ENCODE data around the gene CALD1.

Gene CALD1

GRCh38 chr7:134826105-134826504 is 46.7 kb downstream of the CALD1 start:
- Histone ChIP-seq H3K36me3 (ENCODE audit: control insufficient read depth, insufficient read depth, low read length) (peaks cover 25% of the 10 kb centered on the region), H3K4me3 (ENCODE audit: extremely low read depth, insufficient read depth, low read length, poor library complexity, severe bottlenecking) (no peak overlapping the region), H3K27ac (ENCODE audit: low read depth, low read length, severe bottlenecking) (no peak overlapping the region), H3K9me3 (ENCODE audit: control insufficient read depth, low read length) (no peaks in the 10 kb centered on the region), H3K4me1 (ENCODE audit: control insufficient read depth, insufficient read depth, low read length, poor library complexity, severe bottlenecking) (peaks cover 25% of the 10 kb centered on the region)
- WGBS, 2 experiments (ENCODE audit: insufficient coverage in 2 of 2) = 72 to 74% methylated on average over 3 to 4 of the region's 4 CpGs

- Histone ChIP-seq H3K4me1 (ENCODE audit: control insufficient read depth, insufficient read depth, low read length, poor library complexity, severe bottlenecking) (peaks cover 32% of the 10 kb centered on the region), H3K36me3 (ENCODE audit: control insufficient read depth, insufficient read depth, low read length) (peaks cover 31% of the 10 kb centered on the region), H3K4me3 (ENCODE audit: extremely low read depth, insufficient read depth, low read length, poor library complexity, severe bottlenecking) (no peak overlapping the region), H3K27ac (ENCODE audit: low read depth, low read length, severe bottlenecking) (no peak overlapping the region), H3K9me3 (ENCODE audit: control insufficient read depth, low read length) (no peaks in the 10 kb centered on the region)
- 96 to 100% methylated on average over 2 of the region's 4 CpGs for WGBS, 2 experiments (ENCODE audit: insufficient coverage in 2 of 2)
Observed at GRCh38 chr7:134827436-134827835, 48.0 kb downstream of the CALD1 start.

- WGBS, 2 experiments (ENCODE audit: insufficient coverage in 2 of 2) = 96% methylated on average over 3 of the region's 3 CpGs; no CpG with 5 or more reads in 1 of the 2 experiments
- peaks cover 33% of the 10 kb centered on the region for H3K36me3 ChIP-seq (ENCODE audit: control insufficient read depth, insufficient read depth, low read length)
- H3K27ac ChIP-seq (ENCODE audit: low read depth, low read length, severe bottlenecking) = no peak overlapping the region
- no peak overlapping the region for H3K4me3 ChIP-seq (ENCODE audit: extremely low read depth, insufficient read depth, low read length, poor library complexity, severe bottlenecking)
- peaks cover 33% of the 10 kb centered on the region for H3K4me1 ChIP-seq (ENCODE audit: control insufficient read depth, insufficient read depth, low read length, poor library complexity, severe bottlenecking)
- no peaks in the 10 kb centered on the region for H3K9me3 ChIP-seq (ENCODE audit: control insufficient read depth, low read length)
Observed at GRCh38 chr7:134827889-134828288, 48.5 kb downstream of the CALD1 start.

- Histone ChIP-seq H3K4me3 (ENCODE audit: extremely low read depth, insufficient read depth, low read length, poor library complexity, severe bottlenecking) (no peak overlapping the region), H3K27ac (ENCODE audit: low read depth, low read length, severe bottlenecking) (no peak overlapping the region), H3K36me3 (ENCODE audit: control insufficient read depth, insufficient read depth, low read length) (peaks cover 30% of the 10 kb centered on the region), H3K9me3 (ENCODE audit: control insufficient read depth, low read length) (no peaks in the 10 kb centered on the region), H3K4me1 (ENCODE audit: control insufficient read depth, insufficient read depth, low read length, poor library complexity, severe bottlenecking) (peaks cover 37% of the 10 kb centered on the region)
- WGBS, 2 experiments (ENCODE audit: insufficient coverage in 2 of 2) = 83 to 92% methylated on average over 2 of the region's 2 CpGs
Observed at GRCh38 chr7:134828361-134828760, 48.9 kb downstream of the CALD1 start.

GRCh38 chr7:134829380-134829986 is 50.0 kb downstream of the CALD1 start:
- no peak overlapping the region for H3K27ac ChIP-seq (ENCODE audit: low read depth, low read length, severe bottlenecking)
- peaks cover 30% of the 10 kb centered on the region for H3K36me3 ChIP-seq (ENCODE audit: control insufficient read depth, insufficient read depth, low read length)
- 95 to 98% methylated on average over 3 of the region's 3 CpGs for WGBS, 2 experiments (ENCODE audit: insufficient coverage in 2 of 2)
- no peaks in the 10 kb centered on the region for H3K9me3 ChIP-seq (ENCODE audit: control insufficient read depth, low read length)
- H3K4me3 ChIP-seq (ENCODE audit: extremely low read depth, insufficient read depth, low read length, poor library complexity, severe bottlenecking) = no peak overlapping the region
- H3K4me1 ChIP-seq (ENCODE audit: control insufficient read depth, insufficient read depth, low read length, poor library complexity, severe bottlenecking) = peaks cover 48% of the 10 kb centered on the region

- no peaks in the 10 kb centered on the region for H3K9me3 ChIP-seq (ENCODE audit: control insufficient read depth, low read length)
- 93 to 94% methylated on average over 8 to 14 of the region's 15 CpGs for WGBS, 2 experiments (ENCODE audit: insufficient coverage in 2 of 2)
- H3K36me3 ChIP-seq (ENCODE audit: control insufficient read depth, insufficient read depth, low read length) = peaks cover 38% of the 10 kb centered on the region
- H3K27ac ChIP-seq (ENCODE audit: low read depth, low read length, severe bottlenecking) = peak overlapping the region; percentile 20
- H3K4me1 ChIP-seq (ENCODE audit: control insufficient read depth, insufficient read depth, low read length, poor library complexity, severe bottlenecking) = peaks cover 45% of the 10 kb centered on the region
- no peak overlapping the region for H3K4me3 ChIP-seq (ENCODE audit: extremely low read depth, insufficient read depth, low read length, poor library complexity, severe bottlenecking)
Observed at GRCh38 chr7:134831862-134832261, 52.4 kb downstream of the CALD1 start.

GRCh38 chr7:134832367-134832766 is 52.9 kb downstream of the CALD1 start:
- Histone ChIP-seq H3K9me3 (ENCODE audit: control insufficient read depth, low read length) (no peaks in the 10 kb centered on the region), H3K27ac (ENCODE audit: low read depth, low read length, severe bottlenecking) (no peak overlapping the region)
- WGBS, 2 experiments (ENCODE audit: insufficient coverage in 2 of 2) = 100% methylated on average over 1 to 3 of the region's 3 CpGs

GRCh38 chr7:134834689-134835462 is 55.4 kb downstream of the CALD1 start:
- H3K4me1 ChIP-seq (ENCODE audit: control insufficient read depth, insufficient read depth, low read length, poor library complexity, severe bottlenecking) = peaks cover 41% of the 10 kb centered on the region
- 78 to 79% methylated on average over 2 of the region's 3 CpGs for WGBS, 2 experiments (ENCODE audit: insufficient coverage in 2 of 2)
- no peaks in the 10 kb centered on the region for H3K9me3 ChIP-seq (ENCODE audit: control insufficient read depth, low read length)
- H3K36me3 ChIP-seq (ENCODE audit: control insufficient read depth, insufficient read depth, low read length) = peaks cover 49% of the 10 kb centered on the region
- H3K27ac ChIP-seq (ENCODE audit: low read depth, low read length, severe bottlenecking) = peak overlapping the region; percentile 99
- H3K4me3 ChIP-seq (ENCODE audit: extremely low read depth, insufficient read depth, low read length, poor library complexity, severe bottlenecking) = no peak overlapping the region

More at GRCh38 chr7:134832367-134832766, 52.9 kb downstream of the CALD1 start:
- Histone ChIP-seq H3K4me1 (ENCODE audit: control insufficient read depth, insufficient read depth, low read length, poor library complexity, severe bottlenecking) (peaks cover 45% of the 10 kb centered on the region), H3K36me3 (ENCODE audit: control insufficient read depth, insufficient read depth, low read length) (peaks cover 38% of the 10 kb centered on the region), H3K4me3 (ENCODE audit: extremely low read depth, insufficient read depth, low read length, poor library complexity, severe bottlenecking) (no peak overlapping the region)

- WGBS, 2 experiments (ENCODE audit: insufficient coverage in 2 of 2) = 100% methylated on average over 3 of the region's 4 CpGs; no CpG with 5 or more reads in 1 of the 2 experiments
- H3K4me1 ChIP-seq (ENCODE audit: control insufficient read depth, insufficient read depth, low read length, poor library complexity, severe bottlenecking) = peaks cover 39% of the 10 kb centered on the region
- H3K9me3 ChIP-seq (ENCODE audit: control insufficient read depth, low read length) = no peaks in the 10 kb centered on the region
- peak overlapping the region; percentile 99 for H3K27ac ChIP-seq (ENCODE audit: low read depth, low read length, severe bottlenecking)
- peaks cover 52% of the 10 kb centered on the region for H3K36me3 ChIP-seq (ENCODE audit: control insufficient read depth, insufficient read depth, low read length)
- no peak overlapping the region for H3K4me3 ChIP-seq (ENCODE audit: extremely low read depth, insufficient read depth, low read length, poor library complexity, severe bottlenecking)
Observed at GRCh38 chr7:134835463-134835823, 56.0 kb downstream of the CALD1 start.

GRCh38 chr7:134836447-134836846 is 57.0 kb downstream of the CALD1 start:
- Histone ChIP-seq H3K4me3 (ENCODE audit: extremely low read depth, insufficient read depth, low read length, poor library complexity, severe bottlenecking) (no peak overlapping the region), H3K27ac (ENCODE audit: low read depth, low read length, severe bottlenecking) (no peak overlapping the region)
- WGBS, 2 experiments (ENCODE audit: insufficient coverage in 2 of 2) = 91 to 99% methylated on average over 4 to 5 of the region's 6 CpGs

GRCh38 chr7:134839298-134839697 is 59.9 kb downstream of the CALD1 start:
- H3K4me3 ChIP-seq (ENCODE audit: extremely low read depth, insufficient read depth, low read length, poor library complexity, severe bottlenecking) = no peak overlapping the region
- peaks cover 62% of the 10 kb centered on the region for H3K36me3 ChIP-seq (ENCODE audit: control insufficient read depth, insufficient read depth, low read length)
- peaks cover 12% of the 10 kb centered on the region for H3K4me1 ChIP-seq (ENCODE audit: control insufficient read depth, insufficient read depth, low read length, poor library complexity, severe bottlenecking)
- no peaks in the 10 kb centered on the region for H3K9me3 ChIP-seq (ENCODE audit: control insufficient read depth, low read length)
- no peak overlapping the region for H3K27ac ChIP-seq (ENCODE audit: low read depth, low read length, severe bottlenecking)

More at GRCh38 chr7:134836447-134836846, 57.0 kb downstream of the CALD1 start:
- H3K9me3 ChIP-seq (ENCODE audit: control insufficient read depth, low read length) = no peaks in the 10 kb centered on the region
- peaks cover 54% of the 10 kb centered on the region for H3K36me3 ChIP-seq (ENCODE audit: control insufficient read depth, insufficient read depth, low read length)
- H3K4me1 ChIP-seq (ENCODE audit: control insufficient read depth, insufficient read depth, low read length, poor library complexity, severe bottlenecking) = peaks cover 36% of the 10 kb centered on the region

Measured in mesodermal cell (in vitro differentiated cells).